Stimulated activated CD4-positive, alpha-beta T cell treated with anti-CD3 and anti-CD28 coated beads, Interleukin-15, amount 100 ng/mL, for 1 hour (primary cell): ENCODE results near the gene CAPN8.

Experiments used
- DNase-seq, 2 donors: peaks; one replicate each; pipeline ENCODE4 v3.0.0-alpha.2; 2020; ENCODE audit warnings: low read depth in 1 of 2, low spot score in 1 of 2

The CAPN8 gene

DNA sequence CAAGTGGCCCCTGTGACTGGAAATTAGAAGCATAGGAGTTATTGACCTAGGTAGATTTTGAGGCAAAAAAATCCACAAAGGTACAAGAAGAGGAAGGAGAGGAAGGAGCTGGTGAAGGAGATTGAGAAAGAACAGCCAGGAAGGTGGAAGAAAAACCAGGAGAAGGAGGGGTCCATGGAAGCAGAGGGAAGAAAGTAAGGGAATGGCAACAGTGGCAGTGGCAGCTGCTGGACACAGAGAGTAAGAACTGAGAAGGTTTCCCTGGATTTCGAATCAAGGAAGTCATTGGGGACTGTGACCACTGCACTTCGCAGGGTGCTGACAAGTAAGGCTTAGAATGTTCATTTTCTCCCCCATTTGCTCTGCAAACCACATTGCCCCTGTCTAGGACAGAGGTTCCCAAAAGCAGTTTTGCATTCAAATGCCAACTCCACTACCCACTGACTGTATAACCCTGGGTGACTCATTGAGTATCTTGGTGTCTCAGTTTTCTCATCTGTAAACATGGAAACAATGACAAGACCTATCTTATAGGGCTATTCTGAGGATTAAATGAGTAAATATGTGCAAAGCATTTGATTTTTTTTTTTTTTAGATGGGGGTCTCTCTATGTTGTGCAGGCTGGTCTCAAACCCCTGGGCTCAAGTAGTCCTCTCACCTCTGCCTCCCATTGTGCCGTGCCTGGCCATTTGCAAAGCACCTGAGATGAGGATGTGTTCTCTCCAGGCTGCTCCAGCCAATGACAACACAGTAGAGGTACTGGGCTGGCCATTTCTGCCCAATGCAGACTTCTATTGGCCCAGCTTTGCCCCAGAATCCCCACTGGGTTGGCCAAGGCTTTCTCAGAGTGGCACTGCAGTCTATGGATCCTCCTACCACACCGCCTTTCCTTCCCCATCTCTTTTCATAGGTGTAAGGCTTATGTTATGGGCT, 37.5 kb upstream of the CAPN8 start:
- no peak for DNase-seq

GRCh38 chr1:223700942-223701637, 35.6 kb upstream of the CAPN8 start:
- DNase-seq = no peak

- no peak for DNase-seq
These were observed 35.0 kb upstream of the CAPN8 start for GRCh38 chr1:223700388-223700918.

DNA sequence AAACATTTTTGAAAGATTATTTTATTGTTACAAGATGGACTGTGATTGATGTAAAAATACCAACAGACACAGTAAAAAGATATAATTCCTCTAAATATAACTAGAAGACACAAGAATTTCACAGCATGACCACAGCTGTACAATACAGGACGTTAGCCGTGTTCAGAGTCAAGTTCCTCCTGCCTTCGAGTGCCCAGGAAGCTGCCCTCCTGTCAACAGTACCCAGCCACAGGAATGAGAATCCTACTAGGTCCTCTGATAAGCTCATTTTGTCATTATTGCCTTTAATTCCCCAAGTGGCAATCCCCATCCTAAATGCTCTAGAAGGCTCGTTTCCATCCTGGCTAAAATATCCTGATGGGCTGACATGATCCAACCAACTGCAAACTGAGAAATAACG, 30.4 kb upstream of the CAPN8 start:
- DNase-seq = no peak

- no peak for DNase-seq
These were observed 29.6 kb upstream of the CAPN8 start for GRCh38 chr1:223695014-223695548.

DNA sequence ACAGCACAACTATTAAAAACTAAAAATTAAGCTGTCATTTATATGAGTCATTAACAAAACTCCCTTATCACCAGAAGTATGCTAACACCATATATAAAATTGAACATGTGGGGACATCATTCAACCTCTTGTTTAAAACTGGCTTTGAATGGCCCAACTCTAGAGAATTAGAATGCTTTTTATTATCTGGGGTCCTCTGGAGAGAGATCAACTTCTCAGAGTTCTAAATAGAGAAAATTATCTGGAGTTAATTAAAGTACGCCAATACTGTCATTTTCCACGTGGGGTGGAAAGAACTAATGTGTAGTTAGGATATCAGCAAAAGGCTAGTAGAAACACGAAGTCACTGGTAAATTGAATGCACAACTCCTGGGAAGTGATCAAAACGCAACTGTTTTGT, 25.6 kb upstream of the CAPN8 start:
- no peak for DNase-seq

DNA sequence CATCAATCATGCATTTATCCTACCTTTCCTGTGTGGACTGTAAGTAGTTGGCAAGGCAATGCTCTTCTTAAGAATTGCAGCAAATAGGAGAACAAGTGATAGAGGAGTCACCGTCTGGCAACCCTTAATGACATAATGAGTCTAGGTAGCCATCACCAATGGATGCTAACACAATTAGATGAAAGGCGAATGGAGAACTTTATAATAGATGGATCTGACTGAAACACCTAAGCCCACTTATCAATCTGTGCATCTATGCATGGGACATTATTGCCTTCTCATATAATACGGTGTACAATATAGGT, 18.9 kb upstream of the CAPN8 start:
- DNase-seq = no peak

GRCh38 chr1:223683586-223684487, 18.3 kb upstream of the CAPN8 start:
- peak in 1 of 2 donors; percentile 15 for DNase-seq

DNA sequence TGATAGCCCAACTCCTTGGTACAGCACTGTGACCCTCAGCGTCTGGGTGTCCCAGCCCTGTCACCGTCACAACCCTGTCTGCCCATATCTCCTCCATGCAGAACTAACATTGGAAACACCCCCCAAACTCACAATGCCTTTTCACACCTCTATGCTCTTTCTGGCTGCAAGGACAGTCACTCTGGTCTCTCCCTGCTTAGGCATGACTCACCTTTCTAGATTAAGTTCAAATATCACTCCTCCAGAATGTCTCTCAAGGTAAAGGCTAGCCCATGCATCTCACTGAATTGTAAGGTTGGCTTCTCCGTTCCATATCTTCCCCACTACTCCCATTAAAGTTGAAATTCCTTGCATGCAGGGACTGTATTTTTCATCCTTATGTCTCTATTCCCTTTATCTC, 17.0 kb upstream of the CAPN8 start:
- no peak for DNase-seq

DNA sequence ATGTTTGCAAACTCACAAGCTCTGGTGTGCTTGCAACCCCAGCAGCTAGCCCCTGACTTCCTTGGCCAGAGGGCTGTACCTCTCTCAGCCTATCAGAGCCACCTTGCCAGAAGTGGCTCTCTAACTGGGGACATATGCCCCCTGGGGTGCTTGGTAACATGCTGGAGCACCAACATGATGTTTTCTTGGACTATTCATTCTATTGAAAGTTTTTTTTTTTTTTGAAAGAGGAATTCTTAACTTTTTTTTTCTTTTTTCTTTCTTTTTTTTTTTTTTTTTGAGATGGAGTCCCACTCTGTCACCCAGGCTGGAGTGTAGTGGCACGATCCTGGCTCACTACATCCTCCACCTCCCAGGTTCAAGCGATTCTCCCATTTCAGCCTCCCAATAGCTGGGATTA, 14.7 kb upstream of the CAPN8 start:
- no peak for DNase-seq

- DNase-seq = no peak
These were observed 13.3 kb upstream of the CAPN8 start for GRCh38 chr1:223678841-223679240.

GRCh38 chr1:223674119-223674890, 8.8 kb upstream of the CAPN8 start:
- no peak for DNase-seq

GRCh38 chr1:223670458-223671159, 5.1 kb upstream of the CAPN8 start:
- DNase-seq = no peak

DNA sequence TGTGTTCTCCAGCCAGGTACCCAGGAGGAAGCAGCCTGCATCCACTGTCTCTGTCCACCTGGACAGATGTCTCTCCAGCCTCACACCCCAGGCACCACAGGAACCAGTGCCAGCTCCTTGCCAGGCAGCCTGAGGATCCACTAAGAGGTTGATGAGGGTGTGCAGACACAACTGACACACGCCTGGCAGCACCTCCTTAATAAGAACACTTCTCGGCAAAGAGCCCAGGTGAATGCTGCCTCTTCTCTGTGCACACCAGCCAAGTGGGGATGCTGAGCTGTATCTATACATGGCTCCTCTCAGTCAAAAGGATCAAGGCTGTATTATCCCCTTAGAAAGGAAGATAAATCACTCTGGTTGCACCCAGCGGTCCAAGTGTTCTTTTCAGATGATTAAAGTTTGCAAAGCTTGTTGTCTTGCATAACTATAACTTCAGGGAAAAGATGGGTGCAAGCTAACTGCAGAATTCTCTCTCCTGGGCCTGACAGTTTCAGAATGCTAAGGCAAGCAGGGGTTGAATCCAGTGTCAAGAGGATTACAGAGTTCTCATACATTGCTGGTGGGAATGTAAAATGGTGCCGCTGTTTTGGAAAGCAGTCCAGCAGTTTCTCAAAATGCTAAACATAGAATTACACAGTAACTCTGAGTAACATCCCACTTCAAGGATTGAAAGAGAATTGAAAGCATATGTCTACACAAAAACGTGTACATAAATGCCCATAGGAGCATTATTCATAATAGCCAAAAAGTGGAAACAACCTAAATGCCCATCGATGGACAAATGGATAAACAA, 3.7 kb upstream of the CAPN8 start:
- DNase-seq = no peak

DNA sequence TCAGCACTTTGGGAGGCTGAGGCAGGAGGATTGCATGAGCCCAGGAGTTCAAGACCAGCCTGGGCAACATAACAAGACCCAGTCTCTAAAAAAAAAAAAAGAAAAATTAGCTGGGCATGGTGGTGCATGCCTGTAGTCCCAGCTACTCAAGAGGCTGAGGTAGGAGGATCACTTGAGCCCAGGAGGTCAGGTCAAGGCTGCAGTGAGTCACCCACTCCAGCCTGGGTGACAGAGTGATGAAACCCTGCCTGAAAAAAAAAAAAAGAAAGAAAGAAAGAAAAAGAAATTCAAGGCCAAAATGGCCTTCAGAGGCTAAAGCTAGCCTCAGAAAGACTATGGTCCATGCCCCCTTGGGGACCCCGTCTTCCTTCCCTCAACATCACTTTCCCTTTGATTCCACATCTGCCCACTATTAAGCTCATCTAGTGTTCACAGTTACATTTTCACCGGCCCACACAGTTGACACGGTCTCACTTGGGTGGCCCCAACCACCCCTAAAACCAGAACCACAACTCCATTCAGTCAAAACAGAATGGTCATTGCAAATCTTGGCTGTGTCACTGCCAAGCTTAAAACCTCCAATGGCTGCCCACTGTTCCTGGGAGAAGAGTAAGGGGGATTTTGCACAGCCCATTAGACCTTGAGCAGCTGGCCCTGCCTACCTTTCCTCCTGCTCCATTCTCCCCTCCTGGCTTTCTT, 2.1 kb upstream of the CAPN8 start:
- no peak for DNase-seq

DNA sequence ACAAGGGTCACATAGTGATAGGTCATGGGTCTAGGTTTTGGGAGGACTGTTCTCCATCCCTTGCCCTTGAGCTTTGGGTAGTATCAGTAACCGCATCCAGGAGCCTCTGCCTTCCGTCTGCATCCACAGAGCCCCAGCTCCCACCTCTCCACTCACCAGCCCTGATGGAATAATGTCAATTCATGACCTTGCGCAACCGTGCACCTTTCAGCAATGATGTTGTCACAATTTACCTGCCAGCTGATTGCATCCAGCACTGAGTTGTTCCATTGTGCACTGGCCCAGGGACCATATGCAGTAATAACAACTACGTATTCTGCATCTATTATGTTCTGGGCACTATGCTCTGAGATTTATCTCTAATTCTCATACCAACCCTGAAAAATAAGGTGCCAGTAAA, 1.4 kb downstream of the CAPN8 start:
- DNase-seq = no peak

DNA sequence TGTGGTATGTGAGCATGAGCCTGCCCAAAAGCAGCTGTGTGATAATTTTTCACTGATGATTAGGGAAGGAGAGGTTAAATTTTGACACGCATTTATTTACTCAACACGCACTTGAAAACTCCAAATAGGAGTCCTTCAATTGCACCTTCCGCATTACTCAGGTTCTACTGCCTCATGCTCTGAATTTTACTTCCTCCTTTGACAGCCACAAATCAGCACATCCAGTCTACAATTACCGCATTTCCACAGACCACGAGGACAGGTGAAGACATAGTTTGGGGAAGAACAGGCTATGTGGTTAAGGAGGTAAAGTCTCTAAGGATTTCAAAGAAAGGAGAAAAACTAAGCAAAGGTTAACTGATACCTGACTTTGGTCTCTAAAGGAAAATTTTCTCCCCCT, 2.6 kb downstream of the CAPN8 start:
- DNase-seq = no peak

- no peak for DNase-seq
These were observed 5.8 kb downstream of the CAPN8 start for GRCh38 chr1:223659711-223660110.
